Ishikawa (cell line): ENCODE results near the gene NOS3.

ENCODE experiments used
- CEBPB ChIP-seq: IDR thresholded peaks from 2 replicates; pipeline ENCODE4 v1.6.1; 2012
- CREB1 ChIP-seq: IDR thresholded peaks from 2 replicates; pipeline ENCODE4 v1.6.1; 2012; ENCODE audit warnings: low read depth
- EGR1 ChIP-seq: IDR thresholded peaks from 2 replicates; pipeline ENCODE4 v1.6.1; 2012
- EP300 ChIP-seq: IDR thresholded peaks from 2 replicates; pipeline ENCODE4 v1.6.1; 2012; ENCODE audit warnings: borderline replicate concordance
- FOXM1 ChIP-seq: IDR thresholded peaks from 2 replicates; pipeline ENCODE4 v1.6.1; 2012; ENCODE audit warnings: low read depth, borderline replicate concordance
- NFIC ChIP-seq: IDR thresholded peaks from 2 replicates; pipeline ENCODE4 v1.6.1; 2012
- RAD21 ChIP-seq: IDR thresholded peaks from 2 replicates; pipeline ENCODE4 v1.6.1; 2012; ENCODE audit warnings: low read depth
- TAF1 ChIP-seq: IDR thresholded peaks from 2 replicates; pipeline ENCODE4 v1.6.1; 2012; ENCODE audit warnings: low read depth, mild to moderate bottlenecking
- TEAD4 ChIP-seq: IDR thresholded peaks from 2 replicates; pipeline ENCODE4 v1.6.1; 2012
- USF1 ChIP-seq: IDR thresholded peaks from 2 replicates; pipeline ENCODE4 v1.6.1; 2012
- YY1 ChIP-seq: IDR thresholded peaks from 2 replicates; pipeline ENCODE4 v1.6.1; 2012; ENCODE audit warnings: low read depth
- ZBTB7A ChIP-seq: IDR thresholded peaks from 2 replicates; pipeline ENCODE4 v1.6.1; 2012; ENCODE audit warnings: low read depth
- TF ChIP-seq, protein P1 (sequence below): IDR thresholded peaks from 2 replicates; pipeline ENCODE4 v1.6.1; 2012; ENCODE audit warnings: low read depth, mild to moderate bottlenecking
- TF ChIP-seq, protein P2 (sequence below): IDR thresholded peaks from 2 replicates; pipeline ENCODE4 v1.6.1; 2012

Gene NOS3

GRCh38 chr7:151062111-151062398 is 71.2 kb downstream of the NOS3 start:
- no peak for TF ChIP-seq EGR1
- TF ChIP-seq, protein P1, sequence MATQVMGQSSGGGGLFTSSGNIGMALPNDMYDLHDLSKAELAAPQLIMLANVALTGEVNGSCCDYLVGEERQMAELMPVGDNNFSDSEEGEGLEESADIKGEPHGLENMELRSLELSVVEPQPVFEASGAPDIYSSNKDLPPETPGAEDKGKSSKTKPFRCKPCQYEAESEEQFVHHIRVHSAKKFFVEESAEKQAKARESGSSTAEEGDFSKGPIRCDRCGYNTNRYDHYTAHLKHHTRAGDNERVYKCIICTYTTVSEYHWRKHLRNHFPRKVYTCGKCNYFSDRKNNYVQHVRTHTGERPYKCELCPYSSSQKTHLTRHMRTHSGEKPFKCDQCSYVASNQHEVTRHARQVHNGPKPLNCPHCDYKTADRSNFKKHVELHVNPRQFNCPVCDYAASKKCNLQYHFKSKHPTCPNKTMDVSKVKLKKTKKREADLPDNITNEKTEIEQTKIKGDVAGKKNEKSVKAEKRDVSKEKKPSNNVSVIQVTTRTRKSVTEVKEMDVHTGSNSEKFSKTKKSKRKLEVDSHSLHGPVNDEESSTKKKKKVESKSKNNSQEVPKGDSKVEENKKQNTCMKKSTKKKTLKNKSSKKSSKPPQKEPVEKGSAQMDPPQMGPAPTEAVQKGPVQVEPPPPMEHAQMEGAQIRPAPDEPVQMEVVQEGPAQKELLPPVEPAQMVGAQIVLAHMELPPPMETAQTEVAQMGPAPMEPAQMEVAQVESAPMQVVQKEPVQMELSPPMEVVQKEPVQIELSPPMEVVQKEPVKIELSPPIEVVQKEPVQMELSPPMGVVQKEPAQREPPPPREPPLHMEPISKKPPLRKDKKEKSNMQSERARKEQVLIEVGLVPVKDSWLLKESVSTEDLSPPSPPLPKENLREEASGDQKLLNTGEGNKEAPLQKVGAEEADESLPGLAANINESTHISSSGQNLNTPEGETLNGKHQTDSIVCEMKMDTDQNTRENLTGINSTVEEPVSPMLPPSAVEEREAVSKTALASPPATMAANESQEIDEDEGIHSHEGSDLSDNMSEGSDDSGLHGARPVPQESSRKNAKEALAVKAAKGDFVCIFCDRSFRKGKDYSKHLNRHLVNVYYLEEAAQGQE, result no peak
- no peak for TF ChIP-seq CEBPB
- TF ChIP-seq CREB1, result no peak
- no peak for TF ChIP-seq TEAD4
- TF ChIP-seq YY1, result no peak
- TF ChIP-seq ZBTB7A, result no peak
- no peak for TF ChIP-seq TAF1
- TF ChIP-seq RAD21, result no peak
- TF ChIP-seq USF1, result no peak
- no peak for TF ChIP-seq NFIC
- no peak for TF ChIP-seq FOXM1
- no peak for TF ChIP-seq EP300
- TF ChIP-seq, protein P2, sequence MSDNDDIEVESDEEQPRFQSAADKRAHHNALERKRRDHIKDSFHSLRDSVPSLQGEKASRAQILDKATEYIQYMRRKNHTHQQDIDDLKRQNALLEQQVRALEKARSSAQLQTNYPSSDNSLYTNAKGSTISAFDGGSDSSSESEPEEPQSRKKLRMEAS, result no peak

DNA sequence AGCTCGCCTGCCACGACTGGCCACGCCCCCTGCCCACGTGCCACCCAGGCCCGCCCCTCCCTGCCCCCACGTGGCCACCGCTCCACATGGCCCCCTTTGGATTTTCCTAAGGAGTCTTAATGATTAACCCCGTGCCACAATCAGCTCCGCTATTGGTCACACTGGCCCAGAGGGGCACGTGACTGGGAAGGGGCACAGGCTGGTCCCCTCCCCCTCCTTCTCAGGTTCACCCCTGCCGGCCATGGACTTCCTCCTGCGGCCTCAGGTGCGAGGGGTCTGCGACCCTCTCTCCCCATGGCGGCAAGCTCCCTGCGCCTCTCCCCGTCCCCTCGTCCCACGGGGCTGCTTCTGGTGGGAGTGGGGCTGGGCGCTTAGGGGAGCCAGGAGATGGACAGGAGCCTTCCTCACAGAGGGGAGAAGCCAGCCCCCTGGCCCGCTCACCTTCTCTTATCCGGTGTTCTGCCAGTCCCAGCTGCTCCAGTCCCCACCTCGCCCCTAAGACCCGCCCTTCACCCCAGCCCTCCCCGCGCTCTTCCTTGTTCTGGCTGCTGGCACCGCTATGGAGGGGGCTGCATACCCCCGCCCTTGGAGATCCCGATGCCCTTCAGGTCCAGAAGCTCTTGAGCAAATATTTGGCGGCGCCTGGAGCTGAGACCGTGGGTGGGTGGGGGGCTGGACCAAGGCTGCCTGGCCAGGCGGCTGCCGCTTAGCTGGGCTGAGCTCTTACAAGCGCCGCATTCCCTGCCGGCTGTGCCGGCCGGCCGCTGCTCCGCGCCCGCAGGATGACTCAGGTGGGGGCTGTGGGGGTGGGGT is 71.8 kb downstream of the NOS3 start:
- TF ChIP-seq USF1 (peak; percentile 76), YY1 (no peak)

GRCh38 chr7:151063212-151063561 is 72.4 kb downstream of the NOS3 start:
- TF ChIP-seq NFIC (no peak), TEAD4 (no peak), EGR1 (no peak), CEBPB (no peak), FOXM1 (no peak)
